Smooth muscle cell (in vitro differentiated cells): Measurements from ENCODE around the gene TSC22D3. TPM values are rescaled to one million over a fixed set of nuclear protein-coding genes. Genes with fewer than 3 reads are reported as not detected.

Experiments used
- DNase-seq: peaks from one replicate; lab custom pipeline; 2025; ENCODE audit not compliant: unreplicated experiment; lab: John Stamatoyannopoulos, UW
- H2AFZ ChIP-seq: fragments of 200-600 bp; sonication (generic); 2 replicates; pipeline ENCODE4 v1.6.0; 2016; ENCODE audit warnings: antibody characterized with exemption, low read depth, mild to moderate bottlenecking
- H3F3A ChIP-seq: fragments of 200-600 bp; sonication (generic); 2 replicates; pipeline ENCODE4 v1.6.0; 2017; ENCODE audit warnings: antibody characterized with exemption, low read depth
- H3K27ac ChIP-seq: fragments of 200-600 bp; sonication (generic); 2 replicates; pipeline ENCODE4 v1.5.1; 2016; ENCODE audit warnings: low read depth, mild to moderate bottlenecking
- H3K27me3 ChIP-seq: fragments of 200-600 bp; sonication (generic); 2 replicates; pipeline ENCODE4 v1.6.1; 2016; ENCODE audit warnings: low read depth, mild to moderate bottlenecking
- H3K36me3 ChIP-seq: fragments of 200-600 bp; sonication (generic); 2 replicates; pipeline ENCODE4 v1.5.1; 2016; ENCODE audit warnings: low read depth
- H3K4me1 ChIP-seq: fragments of 200-600 bp; sonication (generic); 2 replicates; pipeline ENCODE4 v1.5.1; 2016; ENCODE audit warnings: low read depth
- H3K4me2 ChIP-seq: fragments of 200-600 bp; sonication (generic); 2 replicates; pipeline ENCODE4 v1.6.0; 2016; ENCODE audit warnings: mild to moderate bottlenecking
- H3K4me3 ChIP-seq: fragments of 200-600 bp; sonication (generic); 2 replicates; pipeline ENCODE4 v1.5.1; 2016; ENCODE audit warnings: mild to moderate bottlenecking
- H3K79me2 ChIP-seq: fragments of 200-600 bp; sonication (generic); 2 replicates; pipeline ENCODE4 v1.6.0; 2016; ENCODE audit warnings: low read depth, mild to moderate bottlenecking
- H3K9ac ChIP-seq: fragments of 200-600 bp; sonication (generic); 2 replicates; pipeline ENCODE4 v1.6.0; 2016; ENCODE audit warnings: low read depth
- H3K9me3 ChIP-seq: fragments of 200-600 bp; sonication (generic); replicated peaks from 2 replicates; pipeline ENCODE4 v1.5.1; 2016; ENCODE audit warnings: low read depth
- H4K20me1 ChIP-seq: fragments of 200-600 bp; sonication (generic); 2 replicates; pipeline ENCODE4 v1.6.0; 2016; ENCODE audit warnings: low read depth
- CTCF ChIP-seq: fragments of 200-600 bp; sonication (generic); IDR thresholded peaks from 2 replicates; pipeline ENCODE4 v1.5.1; 2017; ENCODE audit warnings: borderline replicate concordance, mild to moderate bottlenecking, antibody characterized with exemption; ENCODE audit not compliant: insufficient read depth, poor library complexity, severe bottlenecking
- WGBS: methylation state at CpG from one replicate; pipeline ENCODE4 v1.1.7; 2016; ENCODE audit warnings: low lambda C conversion rate; 5-methylcytosine and 5-hydroxymethylcytosine counted together
- polyA plus RNA-seq: library from polyadenylated mRNA; unstranded; fragments of >200 nt; fragmentation: Nextera tagmentation; extraction: Ambion mirVana; gene quantifications from 2 replicates; pipeline ENCODE4 v1.2.1, GENCODE V29; 2016
- total RNA-seq: library from RNA; depleted of rRNA; stranded (reverse); fragments of >200 nt; gene quantifications from 2 replicates; pipeline ENCODE4 v1.2.3, GENCODE V29; 2014

TSC22D3 gene
- total and polyA plus RNA-seq, 2 experiments from 2014 or later, result 144 to 271 TPM

- H3K27me3 ChIP-seq, result no peaks in the 10 kb centered on the region
- TF ChIP-seq CTCF, result no peak
- H3K4me2 ChIP-seq, result no peak overlapping the region
- WGBS, result 86% methylated on average over 6 of the region's 6 CpGs
- H3K4me1 ChIP-seq, result peaks cover 11% of the 10 kb centered on the region
- H3K36me3 ChIP-seq, result no peaks in the 10 kb centered on the region
- peaks cover 9% of the 10 kb centered on the region for H4K20me1 ChIP-seq
- H3K9ac ChIP-seq, result no peak overlapping the region
- peak overlapping the region; percentile 100 for H3K27ac ChIP-seq
- no peak overlapping the region for H3K4me3 ChIP-seq
- H2AFZ ChIP-seq, result no peak overlapping the region
- H3K9me3 ChIP-seq, result no peaks in the 10 kb centered on the region
- no peak for DNase-seq
- peaks cover 29% of the 10 kb centered on the region for H3F3A ChIP-seq
- H3K79me2 ChIP-seq, result no peaks in the 10 kb centered on the region
These were observed 66.3 kb downstream of the TSC22D3 start for GRCh38 chrX:107709266-107709806.

GRCh38 chrX:107708762-107709161, 66.8 kb downstream of the TSC22D3 start:
- no peak for DNase-seq
- H3K9ac ChIP-seq, result no peak overlapping the region
- no peaks in the 10 kb centered on the region for H3K9me3 ChIP-seq
- peaks cover 3% of the 10 kb centered on the region for H4K20me1 ChIP-seq
- no peak overlapping the region for H3K4me2 ChIP-seq
- 80% methylated on average over 2 of the region's 2 CpGs for WGBS
- TF ChIP-seq CTCF, result no peak
- H3K27ac ChIP-seq, result peak overlapping the region; percentile 100
- H3F3A ChIP-seq, result peaks cover 25% of the 10 kb centered on the region
- H2AFZ ChIP-seq, result no peak overlapping the region
- H3K36me3 ChIP-seq, result no peaks in the 10 kb centered on the region
- no peak overlapping the region for H3K4me3 ChIP-seq
- H3K79me2 ChIP-seq, result no peaks in the 10 kb centered on the region
- H3K27me3 ChIP-seq, result no peaks in the 10 kb centered on the region
- peaks cover 11% of the 10 kb centered on the region for H3K4me1 ChIP-seq

- H3F3A ChIP-seq, result peaks cover 17% of the 10 kb centered on the region
- H3K27me3 ChIP-seq, result no peaks in the 10 kb centered on the region
- H3K4me3 ChIP-seq, result no peak overlapping the region
- H3K36me3 ChIP-seq, result no peaks in the 10 kb centered on the region
- H2AFZ ChIP-seq, result no peak overlapping the region
- TF ChIP-seq CTCF, result no peak
- H3K9ac ChIP-seq, result no peak overlapping the region
- no peaks in the 10 kb centered on the region for H4K20me1 ChIP-seq
- H3K9me3 ChIP-seq, result no peaks in the 10 kb centered on the region
- 89% methylated on average over 9 of the region's 9 CpGs for WGBS
- DNase-seq, result no peak
- H3K4me1 ChIP-seq, result peaks cover 11% of the 10 kb centered on the region
- H3K79me2 ChIP-seq, result no peaks in the 10 kb centered on the region
- no peak overlapping the region for H3K27ac ChIP-seq
- no peak overlapping the region for H3K4me2 ChIP-seq
These were observed 67.7 kb downstream of the TSC22D3 start for GRCh38 chrX:107707866-107708265.

- no peak for TF ChIP-seq CTCF
- H3K27me3 ChIP-seq, result no peaks in the 10 kb centered on the region
- no peak for DNase-seq
- H3K27ac ChIP-seq, result no peak overlapping the region
- H3K79me2 ChIP-seq, result no peaks in the 10 kb centered on the region
- no peak overlapping the region for H2AFZ ChIP-seq
- H3K36me3 ChIP-seq, result no peaks in the 10 kb centered on the region
- H3K9ac ChIP-seq, result no peak overlapping the region
- no peaks in the 10 kb centered on the region for H4K20me1 ChIP-seq
- peaks cover 5% of the 10 kb centered on the region for H3F3A ChIP-seq
- no peak overlapping the region for H3K4me3 ChIP-seq
- H3K9me3 ChIP-seq, result no peaks in the 10 kb centered on the region
- no peak overlapping the region for H3K4me2 ChIP-seq
- peaks cover 4% of the 10 kb centered on the region for H3K4me1 ChIP-seq
These were observed 69.3 kb downstream of the TSC22D3 start for GRCh38 chrX:107706309-107706708.
